ENCODE measurements around the gene FGFBP3.

FGFBP3 gene

DNA sequence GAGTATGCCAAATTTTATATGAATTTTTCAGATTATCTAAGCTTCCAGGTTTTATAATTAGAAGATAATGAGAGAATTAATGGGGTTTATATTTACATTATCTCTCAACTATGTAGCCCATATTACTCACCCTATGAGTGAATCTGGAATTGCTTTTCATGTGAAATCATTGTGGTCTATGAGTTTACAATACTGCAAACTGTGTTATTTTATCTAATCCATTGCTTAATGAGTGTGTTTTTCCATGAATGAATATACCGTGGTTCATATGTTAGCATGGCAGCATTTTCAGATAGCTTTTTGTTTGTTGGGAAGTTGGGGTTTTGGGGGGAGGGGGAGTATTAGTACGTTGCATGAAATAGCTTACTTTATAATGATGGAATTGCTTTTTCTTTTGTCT lies 44.5 kb downstream of the FGFBP3 start:
- DNase-seq (ENCODE audit: insufficient read length, low spot score), result no peak
- FAIRE-seq, result no peak
- TF ChIP-seq POLR2A (IDR thresholded peaks at IDR 0.05; ENCODE audit: low read depth, low read length), result no peak
- no peak for TF ChIP-seq SPI1 (IDR thresholded peaks at IDR 0.05; ENCODE audit: low read depth, low read length)
- TF ChIP-seq POLR2AphosphoS5 (IDR thresholded peaks at IDR 0.05; ENCODE audit: low read depth, low read length), result no peak

DNA sequence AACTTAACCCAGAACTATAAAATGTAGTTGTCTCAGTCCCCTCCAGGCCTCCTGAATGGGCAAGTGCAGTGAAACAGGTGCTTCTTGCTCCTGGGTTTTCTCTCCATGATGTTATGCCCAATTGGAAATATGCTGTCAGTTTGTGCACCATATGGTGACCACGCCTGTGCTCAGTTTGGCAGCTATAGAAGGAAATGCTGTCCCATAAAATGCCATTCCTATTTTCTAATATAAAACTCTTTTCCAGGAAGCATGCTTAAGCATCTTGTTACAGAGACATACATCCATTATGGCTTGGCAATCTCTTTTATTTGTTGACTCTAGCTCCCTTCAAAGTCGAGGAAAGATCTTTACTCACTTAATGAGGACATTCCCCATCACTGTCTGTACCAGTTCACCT lies 45.2 kb downstream of the FGFBP3 start:
- FAIRE-seq, result no peak
- TF ChIP-seq POLR2AphosphoS5 (IDR thresholded peaks at IDR 0.05; ENCODE audit: low read depth, low read length) (no peak), SPI1 (IDR thresholded peaks at IDR 0.05; ENCODE audit: low read depth, low read length) (no peak), PAX5 (IDR thresholded peaks at IDR 0.05; ENCODE audit: insufficient read depth, low read length, severe bottlenecking) (no peak), POU2F2 (IDR thresholded peaks at IDR 0.05; ENCODE audit: low read depth, low read length) (no peak), TAF1 (IDR thresholded peaks at IDR 0.05; ENCODE audit: low read depth, low read length) (no peak), POLR2A (IDR thresholded peaks at IDR 0.05; ENCODE audit: low read depth, low read length) (no peak)
- no peak for DNase-seq (ENCODE audit: insufficient read length, low spot score)

DNA sequence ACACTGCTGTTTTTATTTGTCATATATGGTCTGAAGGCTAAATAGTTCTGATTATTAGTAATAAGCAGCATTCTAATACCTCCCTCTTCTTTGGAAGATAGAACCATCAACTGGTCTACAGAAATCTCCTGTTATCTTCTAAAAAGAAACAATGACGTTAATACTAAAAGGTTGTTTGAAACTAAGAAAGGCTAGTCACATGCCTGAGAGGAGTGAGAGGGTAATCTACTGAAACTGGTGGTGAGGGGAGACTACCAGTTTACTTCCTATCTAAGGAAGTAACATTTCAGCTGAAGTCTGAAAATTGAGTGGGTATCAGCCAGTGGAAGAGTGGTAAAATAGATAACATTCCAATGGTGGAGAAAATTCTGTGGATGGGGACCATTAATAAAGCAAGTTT lies 48.4 kb downstream of the FGFBP3 start:
- DNase-seq (ENCODE audit: insufficient read length, low spot score) (no peak), FAIRE-seq (no peak)
- TF ChIP-seq POLR2A (IDR thresholded peaks at IDR 0.05; ENCODE audit: low read depth, low read length) (no peak), POLR2AphosphoS5 (IDR thresholded peaks at IDR 0.05; ENCODE audit: low read depth, low read length) (no peak), POU2F2 (IDR thresholded peaks at IDR 0.05; ENCODE audit: low read depth, low read length) (no peak), TAF1 (IDR thresholded peaks at IDR 0.05; ENCODE audit: low read depth, low read length) (no peak), PAX5 (IDR thresholded peaks at IDR 0.05; ENCODE audit: insufficient read depth, low read length, severe bottlenecking) (no peak), SPI1 (IDR thresholded peaks at IDR 0.05; ENCODE audit: low read depth, low read length) (no peak)

DNA sequence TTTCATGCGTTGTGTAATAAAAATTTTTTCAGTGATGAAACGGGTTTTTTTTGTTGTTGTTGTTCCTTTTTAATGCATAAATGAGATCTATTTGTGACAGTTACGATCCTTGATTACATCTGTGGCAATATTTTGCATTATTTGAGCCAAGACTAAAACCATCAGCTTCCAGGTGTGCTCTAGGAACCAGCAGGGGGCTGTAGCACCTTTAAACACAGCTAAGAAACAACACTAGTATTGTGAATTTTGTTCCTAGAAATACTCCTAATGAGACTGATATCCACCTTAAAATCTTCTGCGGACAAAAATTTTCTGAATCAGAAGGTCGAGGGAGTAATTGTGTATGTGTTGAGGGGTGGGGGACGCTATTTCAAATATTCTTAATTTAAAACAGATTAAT lies 52.6 kb downstream of the FGFBP3 start:
- DNase-seq (ENCODE audit: insufficient read length, low spot score) (no peak), FAIRE-seq (no peak)
- no peak for TF ChIP-seq PAX5 (IDR thresholded peaks at IDR 0.05; ENCODE audit: insufficient read depth, low read length, severe bottlenecking)
- TF ChIP-seq POU2F2 (IDR thresholded peaks at IDR 0.05; ENCODE audit: low read depth, low read length), result no peak
- TF ChIP-seq POLR2AphosphoS5 (IDR thresholded peaks at IDR 0.05; ENCODE audit: low read depth, low read length), result no peak
- no peak for TF ChIP-seq POLR2A (IDR thresholded peaks at IDR 0.05; ENCODE audit: low read depth, low read length)
- no peak for TF ChIP-seq SPI1 (IDR thresholded peaks at IDR 0.05; ENCODE audit: low read depth, low read length)
- no peak for TF ChIP-seq TAF1 (IDR thresholded peaks at IDR 0.05; ENCODE audit: low read depth, low read length)

All from GM12891 (cell line).